Endothelial cell of umbilical vein (primary cell): ENCODE measurements around the gene SH3RF1. TPM values are rescaled to one million over a fixed set of nuclear protein-coding genes. Genes with fewer than 3 reads are reported as not detected.

Experiments used
- BruUV-seq: library from RNA; stranded (reverse); fragments of 400-500 nt; replicated peaks from 2 replicates; lab custom pipeline; 2021; lab: Mats Ljungman, UMichigan
- CTCF ChIA-PET: fragments of 300-600, 350-600 bp; sonication (Branson Sonifier 250); formaldehyde crosslinking; loops from one replicate; lab custom pipeline; 2021; ENCODE audit warnings: antibody characterized with exemption, inconsistent platforms; lab: Charles Lee
- POLR2A ChIA-PET: fragments of 300-600, 350-600 bp; sonication (Branson Sonifier 250); formaldehyde crosslinking; loops from one replicate; lab custom pipeline; 2021; ENCODE audit warnings: antibody characterized with exemption, inconsistent platforms; lab: Charles Lee
- DNase-seq: peaks from one replicate; pipeline ENCODE4 v3.0.0-alpha.2; 2011; ENCODE audit warnings: low read depth, low spot score
- FAIRE-seq: peaks from 2 replicates; lab custom pipeline; 2011; peaks lifted over from hg19 to GRCh38; lab: Jason Lieb, UNC
- H2AFZ ChIP-seq: 2 replicates; pipeline ENCODE4 v1.6.0; 2012; ENCODE audit warnings: low read depth, low read length, control low read depth, inconsistent platforms
- H3K27ac ChIP-seq: 2 replicates; pipeline ENCODE4 v1.5.1; 2011; ENCODE audit warnings: low read depth, mild to moderate bottlenecking, control low read depth, low read length, moderate library complexity; ENCODE audit not compliant: insufficient read depth
- H3K27me3 ChIP-seq, 2 experiments: 2 replicates each; pipeline versions ENCODE4 v1.6.0 to v1.6.1; 2011; ENCODE audit warnings: low read length in 2 of 2, mixed read lengths in 1 of 2; ENCODE audit not compliant: control insufficient read depth in 2 of 2, insufficient read depth in 2 of 2
- H3K36me3 ChIP-seq, 2 experiments: 2 replicates in 1 of 2; 3 replicates in 1 of 2; pipeline ENCODE4 v1.5.1; 2011; ENCODE audit warnings: low read length in 2 of 2, mild to moderate bottlenecking in 1 of 2, moderate library complexity in 1 of 2; ENCODE audit not compliant: control insufficient read depth in 2 of 2, insufficient read depth in 2 of 2; ENCODE audit errors: extremely low read depth in 1 of 2
- H3K4me1 ChIP-seq: 3 replicates; pipeline ENCODE4 v1.5.1; 2011; ENCODE audit warnings: mild to moderate bottlenecking, low read length; ENCODE audit not compliant: control insufficient read depth, insufficient read depth; ENCODE audit errors: extremely low read depth
- H3K4me2 ChIP-seq: 2 replicates; pipeline ENCODE4 v1.6.1; 2011; ENCODE audit warnings: low read length, control low read depth, mixed read lengths; ENCODE audit not compliant: insufficient read depth
- H3K4me3 ChIP-seq, 3 experiments: fragments of 200-600 bp in 1 of 3; sonication (generic), shearing (Covaris generic) in 1 of 3; replicated peaks in 1 of 3; 2 replicates each; pipeline ENCODE4 v1.5.1; 2011 to 2016; ENCODE audit warnings: control low read depth in 3 of 3, low read length in 3 of 3, mild to moderate bottlenecking in 2 of 3, inconsistent platforms in 1 of 3, low read depth in 1 of 3, moderate library complexity in 1 of 3; ENCODE audit not compliant: insufficient read depth in 1 of 3
- H3K79me2 ChIP-seq: 2 replicates; pipeline ENCODE4 v1.6.0; 2012; ENCODE audit warnings: low read length, inconsistent platforms; ENCODE audit not compliant: control insufficient read depth, insufficient read depth
- H3K9ac ChIP-seq: replicated peaks from 2 replicates; pipeline ENCODE3; 2011; ENCODE audit warnings: low read length, control low read depth; ENCODE audit not compliant: insufficient read depth; ENCODE audit errors: extremely low read depth
- H3K9me1 ChIP-seq: replicated peaks from 3 replicates; pipeline ENCODE4 v1.6.0; 2011; ENCODE audit warnings: mild to moderate bottlenecking, low read length; ENCODE audit not compliant: control insufficient read depth, insufficient read depth; ENCODE audit errors: extremely low read depth
- H3K9me3 ChIP-seq: replicated peaks from 2 replicates; pipeline ENCODE4 v1.5.1; 2012; ENCODE audit warnings: low read length, inconsistent platforms; ENCODE audit not compliant: control insufficient read depth, insufficient read depth
- H4K20me1 ChIP-seq: replicated peaks from 2 replicates; pipeline ENCODE3; 2011; ENCODE audit warnings: mild to moderate bottlenecking, low read length; ENCODE audit not compliant: control insufficient read depth, insufficient read depth; ENCODE audit errors: extremely low read depth
- EZH2 ChIP-seq: IDR thresholded peaks from 2 replicates; pipeline ENCODE4 v1.6.1; 2012; ENCODE audit warnings: borderline replicate concordance, low read depth, mild to moderate bottlenecking, moderate library complexity, low read length, inconsistent platforms; ENCODE audit not compliant: severe bottlenecking
- GATA2 ChIP-seq: IDR thresholded peaks from 2 replicates; pipeline ENCODE4 v1.7.0; 2011; ENCODE audit warnings: low read depth, mild to moderate bottlenecking, moderate library complexity, mixed read lengths, low read length; ENCODE audit not compliant: insufficient read length, insufficient read depth
- MYC ChIP-seq: IDR thresholded peaks from one replicate; pipeline ENCODE4 v1.6.1; 2011; ENCODE audit warnings: mild to moderate bottlenecking, low read depth, low read length
- dilution Hi-C: fragments of 300-500 bp; cut with MboI; formaldehyde crosslinking; loops from one replicate; pipeline ENCODE4 v1.15.0; 2019; ENCODE audit warnings: low sequenced_read_pairs; ENCODE audit not compliant: extremely low pct_ligation_motif_present
- intact Hi-C: fragments of 100-400 bp; cut with micrococcal nuclease; formaldehyde crosslinking; loops from one replicate; pipeline ENCODE4 v1.10.0; 2022
- polyA plus RNA-seq, 4 experiments: library from polyadenylated mRNA; depleted of rRNA in 3 of 4; stranded (reverse) in 3 of 4; unstranded in 1 of 4; fragments of >200 nt; gene quantifications; 2 replicates each; pipeline versions ENCODE4 v1.2.1 to v1.2.3, GENCODE V29; 2011 to 2012; ENCODE audit warnings: missing spikeins in 1 of 4
- total RNA-seq: library from RNA; stranded (reverse); gene quantifications from 2 replicates; pipeline ENCODE4 v1.2.3, GENCODE V29; 2021
- TF ChIP-seq, protein P1 (sequence below), 2 donors: IDR thresholded peaks; 1 replicate in 1 of 2; 2 replicates in 1 of 2; pipeline ENCODE4 v1.5.1; 2011; ENCODE audit warnings: low read length in 2 of 2, mild to moderate bottlenecking in 2 of 2, moderate library complexity in 2 of 2, control low read depth in 1 of 2, inconsistent platforms in 1 of 2, low read depth in 1 of 2; ENCODE audit not compliant: insufficient read depth in 1 of 2; ENCODE audit errors: extremely low read depth in 1 of 2

The SH3RF1 gene
- total and polyA plus RNA-seq, 2 donors (not counting 3 experiments of a cell fraction or from before 2014, with no cell fraction given) = 16.2 to 24.9 TPM

DNA sequence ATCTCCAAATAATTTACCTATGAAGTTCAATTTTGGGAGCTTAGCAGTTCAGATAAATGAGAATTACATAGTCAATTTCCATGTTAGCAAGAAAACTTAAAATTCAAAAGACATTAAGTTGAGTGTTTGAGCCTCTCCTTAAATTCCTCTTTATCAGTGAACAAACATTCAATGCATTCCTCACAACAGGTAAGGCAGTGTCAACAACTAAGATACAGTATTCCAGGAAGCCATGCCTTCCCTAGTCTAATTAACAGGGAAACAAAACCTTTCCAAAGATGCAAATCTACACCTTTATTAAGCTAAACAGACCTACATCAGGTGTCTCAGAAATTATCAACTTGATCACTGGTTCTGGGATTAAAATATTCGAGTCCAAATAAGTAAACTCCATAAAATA, 3.7 kb downstream of the SH3RF1 start:
- no peak overlapping the region for H3K27ac ChIP-seq
- DNase-seq (no peak), FAIRE-seq (peak; percentile 37)
- H3K9ac ChIP-seq = no peak overlapping the region
- H3K9me3 ChIP-seq = no peaks in the 10 kb centered on the region
- peak overlapping the region in 1 of 3 experiments; percentile 31 for H3K4me3 ChIP-seq
- peaks cover 2% of the 10 kb centered on the region for H4K20me1 ChIP-seq
- BruUV-seq = no TSS peak
- POLR2A ChIA-PET = no interaction called here
- TF ChIP-seq, protein P1, sequence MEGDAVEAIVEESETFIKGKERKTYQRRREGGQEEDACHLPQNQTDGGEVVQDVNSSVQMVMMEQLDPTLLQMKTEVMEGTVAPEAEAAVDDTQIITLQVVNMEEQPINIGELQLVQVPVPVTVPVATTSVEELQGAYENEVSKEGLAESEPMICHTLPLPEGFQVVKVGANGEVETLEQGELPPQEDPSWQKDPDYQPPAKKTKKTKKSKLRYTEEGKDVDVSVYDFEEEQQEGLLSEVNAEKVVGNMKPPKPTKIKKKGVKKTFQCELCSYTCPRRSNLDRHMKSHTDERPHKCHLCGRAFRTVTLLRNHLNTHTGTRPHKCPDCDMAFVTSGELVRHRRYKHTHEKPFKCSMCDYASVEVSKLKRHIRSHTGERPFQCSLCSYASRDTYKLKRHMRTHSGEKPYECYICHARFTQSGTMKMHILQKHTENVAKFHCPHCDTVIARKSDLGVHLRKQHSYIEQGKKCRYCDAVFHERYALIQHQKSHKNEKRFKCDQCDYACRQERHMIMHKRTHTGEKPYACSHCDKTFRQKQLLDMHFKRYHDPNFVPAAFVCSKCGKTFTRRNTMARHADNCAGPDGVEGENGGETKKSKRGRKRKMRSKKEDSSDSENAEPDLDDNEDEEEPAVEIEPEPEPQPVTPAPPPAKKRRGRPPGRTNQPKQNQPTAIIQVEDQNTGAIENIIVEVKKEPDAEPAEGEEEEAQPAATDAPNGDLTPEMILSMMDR (IDR thresholded peaks at IDR 0.05; ENCODE audit: extremely low read depth in 1 of 2, insufficient read depth in 1 of 2, low read depth in 1 of 2, low read length in 2 of 2) = no peak
- TF ChIP-seq EZH2 (no peak), MYC (no peak)
- CTCF ChIA-PET = interaction anchor here (0.7 kb wide), 1 partner anchor 8 kb away, joined by 3 read pairs; no protein-coding TSS in a partner anchor
- dilution Hi-C loops (no loop called here), intact Hi-C loops (no loop called here)
- no peak overlapping the region for H2AFZ ChIP-seq
- H3K9me1 ChIP-seq = no peaks in the 10 kb centered on the region
- peaks cover 46% of the 10 kb centered on the region for H3K4me1 ChIP-seq
- peaks cover 5 to 9% of the 10 kb centered on the region in 2 experiments for H3K36me3 ChIP-seq
- peaks cover 86% of the 10 kb centered on the region for H3K79me2 ChIP-seq
- no peaks in the 10 kb centered on the region for H3K27me3 ChIP-seq
- peak overlapping the region; percentile 100 for H3K4me2 ChIP-seq

DNA sequence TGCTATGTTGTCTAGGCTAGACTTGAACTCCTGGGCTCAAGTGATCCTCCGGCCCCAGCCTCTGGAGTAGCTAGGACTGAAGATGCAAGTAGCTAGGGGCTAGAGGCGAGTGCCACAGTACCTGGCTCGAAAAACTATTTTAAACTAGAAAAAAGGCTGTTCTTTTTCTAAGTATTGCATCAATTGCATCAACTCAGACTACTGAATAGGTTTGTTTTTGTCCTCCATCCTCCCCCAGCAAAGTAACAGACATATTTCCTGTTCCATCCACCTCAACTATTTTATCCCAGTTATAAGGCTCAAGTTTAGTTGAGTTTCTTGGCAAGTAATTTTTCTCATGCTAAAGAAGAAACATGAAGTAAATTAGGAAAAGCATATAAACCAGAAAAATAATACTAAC, 4.1 kb downstream of the SH3RF1 start:
- Histone ChIP-seq H3K9me3 (no peaks in the 10 kb centered on the region), H3K4me3 (peak overlapping the region in 1 of 3 experiments; percentile 31), H3K4me1 (peaks cover 44% of the 10 kb centered on the region), H3K9me1 (no peaks in the 10 kb centered on the region), H3K27me3 (no peaks in the 10 kb centered on the region), H3K4me2 (peak overlapping the region; percentile 100), H3K27ac (no peak overlapping the region), H3K9ac (no peak overlapping the region), H4K20me1 (peaks cover 2% of the 10 kb centered on the region), H3K36me3 (peaks cover 5 to 9% of the 10 kb centered on the region in 2 experiments), H3K79me2 (peaks cover 89% of the 10 kb centered on the region), H2AFZ (no peak overlapping the region)
- DNase-seq (no peak), FAIRE-seq (no peak)
- no TSS peak for BruUV-seq
- POLR2A ChIA-PET = interaction anchor here (0.6 kb wide), 1 partner anchor 100 kb away, joined by 5 read pairs; no protein-coding TSS in a partner anchor
- CTCF ChIA-PET = interaction anchor here (0.7 to 1.4 kb wide), 2 partner anchors 8 to 219 kb away, joined by 3 read pairs; no protein-coding TSS in a partner anchor
- no peak for TF ChIP-seq MYC
- TF ChIP-seq EZH2 = no peak
- TF ChIP-seq GATA2 = no peak
- intact Hi-C loops (no loop called here), dilution Hi-C loops (no loop called here)
